Globus pallidus (tissue), 1 donor: Measurements from ENCODE around the gene EIF4G2.
A peak's percentile ranks its signal among the peaks of the same experiment; 100 is the strongest.

ENCODE experiments used
- DNase-seq: peaks from one replicate; pipeline ENCODE4 v3.0.0-alpha.2; 2015; ENCODE audit warnings: low spot score

The EIF4G2 gene

GRCh38 chr11:10771457-10771856 is 37.3 kb downstream of the EIF4G2 start:
- DNase-seq: no peak

- peak; percentile 28 for DNase-seq
Observed at GRCh38 chr11:10770626-10771254, 38.0 kb downstream of the EIF4G2 start.

- DNase-seq: no peak
Observed at GRCh38 chr11:10764412-10764811, 44.3 kb downstream of the EIF4G2 start.

GRCh38 chr11:10763766-10764165 is 45.0 kb downstream of the EIF4G2 start:
- DNase-seq: no peak

GRCh38 chr11:10762913-10763421 is 45.8 kb downstream of the EIF4G2 start:
- no peak for DNase-seq

- DNase-seq: no peak
Observed at GRCh38 chr11:10762185-10762584, 46.5 kb downstream of the EIF4G2 start.

- DNase-seq: no peak
Observed at GRCh38 chr11:10761085-10761698, 47.5 kb downstream of the EIF4G2 start.

GRCh38 chr11:10758957-10759356 is 49.8 kb downstream of the EIF4G2 start:
- DNase-seq: no peak

- DNase-seq: no peak
Observed at GRCh38 chr11:10752486-10752885, 56.2 kb downstream of the EIF4G2 start.

GRCh38 chr11:10752061-10752460 is 56.7 kb downstream of the EIF4G2 start:
- DNase-seq: no peak

GRCh38 chr11:10751581-10751940 is 57.2 kb downstream of the EIF4G2 start:
- no peak for DNase-seq

- peak; percentile 88 for DNase-seq
Observed at GRCh38 chr11:10750838-10751580, 57.7 kb downstream of the EIF4G2 start, which contains the start of gene CTR9. CTR9 (plus strand) TSS chr11:10751246; CDS start chr11:10751413, 167 bp downstream.

GRCh38 chr11:10749476-10749875 is 59.2 kb downstream of the EIF4G2 start:
- DNase-seq: no peak

GRCh38 chr11:10747733-10748132 is 61.0 kb downstream of the EIF4G2 start:
- no peak for DNase-seq
